Measurements from ENCODE around the gene SULF2.

DNA sequence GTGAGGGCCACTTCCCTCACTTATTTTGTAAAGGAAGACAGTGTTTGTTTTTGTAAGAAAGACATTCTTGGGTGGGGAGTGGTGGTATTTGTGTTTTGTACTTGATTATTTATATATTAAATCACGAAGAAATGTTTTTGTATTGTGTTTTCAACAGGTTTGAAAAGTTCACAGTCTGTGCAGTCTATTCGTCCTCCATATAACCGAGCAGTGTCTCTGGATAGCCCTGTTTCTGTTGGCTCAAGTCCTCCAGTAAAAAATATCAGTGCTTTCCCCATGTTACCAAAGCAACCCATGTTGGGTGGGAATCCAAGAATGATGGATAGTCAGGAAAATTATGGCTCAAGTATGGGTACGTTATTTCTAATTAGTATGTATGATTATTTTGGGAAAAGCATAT, 146.4 kb downstream of the SULF2 start:
- TF ChIP-seq, protein P1, sequence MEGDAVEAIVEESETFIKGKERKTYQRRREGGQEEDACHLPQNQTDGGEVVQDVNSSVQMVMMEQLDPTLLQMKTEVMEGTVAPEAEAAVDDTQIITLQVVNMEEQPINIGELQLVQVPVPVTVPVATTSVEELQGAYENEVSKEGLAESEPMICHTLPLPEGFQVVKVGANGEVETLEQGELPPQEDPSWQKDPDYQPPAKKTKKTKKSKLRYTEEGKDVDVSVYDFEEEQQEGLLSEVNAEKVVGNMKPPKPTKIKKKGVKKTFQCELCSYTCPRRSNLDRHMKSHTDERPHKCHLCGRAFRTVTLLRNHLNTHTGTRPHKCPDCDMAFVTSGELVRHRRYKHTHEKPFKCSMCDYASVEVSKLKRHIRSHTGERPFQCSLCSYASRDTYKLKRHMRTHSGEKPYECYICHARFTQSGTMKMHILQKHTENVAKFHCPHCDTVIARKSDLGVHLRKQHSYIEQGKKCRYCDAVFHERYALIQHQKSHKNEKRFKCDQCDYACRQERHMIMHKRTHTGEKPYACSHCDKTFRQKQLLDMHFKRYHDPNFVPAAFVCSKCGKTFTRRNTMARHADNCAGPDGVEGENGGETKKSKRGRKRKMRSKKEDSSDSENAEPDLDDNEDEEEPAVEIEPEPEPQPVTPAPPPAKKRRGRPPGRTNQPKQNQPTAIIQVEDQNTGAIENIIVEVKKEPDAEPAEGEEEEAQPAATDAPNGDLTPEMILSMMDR (conservative IDR thresholded peaks at IDR 0.05), result no peak
- TF ChIP-seq EZH2 (IDR thresholded peaks at IDR 0.05; ENCODE audit: low read depth), result no peak

Data from PC-9 (cell line).